ENCODE measurements around the gene AP3M1. TPM values are rescaled to one million over a fixed set of nuclear protein-coding genes. Genes with fewer than 3 reads are reported as not detected.

AP3M1 gene
- total and polyA plus RNA-seq, 8 donors, result 37.5 to 56.4 (median 53.8) TPM

DNA sequence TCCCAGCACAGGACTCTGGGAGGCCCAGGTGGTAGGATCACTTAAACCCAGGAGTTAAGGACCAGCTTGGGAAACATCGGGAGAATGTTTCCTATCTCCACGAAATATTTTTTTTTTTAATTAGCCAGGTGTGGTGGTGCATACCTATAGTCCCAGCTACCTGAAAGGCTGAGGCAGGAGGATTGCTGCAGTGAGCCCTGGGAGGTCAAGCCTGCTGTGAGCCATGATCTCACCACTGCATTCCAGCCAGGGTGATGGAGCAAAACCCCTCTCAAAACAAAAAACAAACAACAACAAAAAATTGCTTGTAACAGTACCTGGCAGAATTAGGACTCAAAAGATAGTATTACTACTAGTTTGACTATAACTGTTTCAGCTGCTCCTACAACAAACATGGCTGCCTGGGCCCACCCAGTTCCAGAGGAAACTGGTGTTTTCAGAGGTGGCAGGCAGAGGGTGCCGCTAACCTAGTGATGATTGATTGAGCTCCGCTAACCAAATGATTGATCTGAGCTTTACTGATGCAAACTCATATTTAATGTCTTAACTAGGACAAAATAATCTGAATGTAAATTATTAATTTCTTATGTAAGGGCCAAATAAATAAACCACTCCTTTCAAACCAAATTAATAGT lies 57.0 kb downstream of the AP3M1 start:
- TF ChIP-seq, protein P1, sequence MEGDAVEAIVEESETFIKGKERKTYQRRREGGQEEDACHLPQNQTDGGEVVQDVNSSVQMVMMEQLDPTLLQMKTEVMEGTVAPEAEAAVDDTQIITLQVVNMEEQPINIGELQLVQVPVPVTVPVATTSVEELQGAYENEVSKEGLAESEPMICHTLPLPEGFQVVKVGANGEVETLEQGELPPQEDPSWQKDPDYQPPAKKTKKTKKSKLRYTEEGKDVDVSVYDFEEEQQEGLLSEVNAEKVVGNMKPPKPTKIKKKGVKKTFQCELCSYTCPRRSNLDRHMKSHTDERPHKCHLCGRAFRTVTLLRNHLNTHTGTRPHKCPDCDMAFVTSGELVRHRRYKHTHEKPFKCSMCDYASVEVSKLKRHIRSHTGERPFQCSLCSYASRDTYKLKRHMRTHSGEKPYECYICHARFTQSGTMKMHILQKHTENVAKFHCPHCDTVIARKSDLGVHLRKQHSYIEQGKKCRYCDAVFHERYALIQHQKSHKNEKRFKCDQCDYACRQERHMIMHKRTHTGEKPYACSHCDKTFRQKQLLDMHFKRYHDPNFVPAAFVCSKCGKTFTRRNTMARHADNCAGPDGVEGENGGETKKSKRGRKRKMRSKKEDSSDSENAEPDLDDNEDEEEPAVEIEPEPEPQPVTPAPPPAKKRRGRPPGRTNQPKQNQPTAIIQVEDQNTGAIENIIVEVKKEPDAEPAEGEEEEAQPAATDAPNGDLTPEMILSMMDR (IDR thresholded peaks at IDR 0.05), result no peak
- no peak overlapping the region for H3K4me3 ChIP-seq
- intact Hi-C loops (cut with DNase I), result no loop called here
- peaks cover 0 to 100% of the 10 kb centered on the region in 2 donors for H3K36me3 ChIP-seq
- no peak overlapping the region for H3K27ac ChIP-seq
- no peak for ATAC-seq
- no peaks in the 10 kb centered on the region for H3K27me3 ChIP-seq
- no peak for DNase-seq
- H3K9me3 ChIP-seq, result no peaks in the 10 kb centered on the region
- H3K4me1 ChIP-seq, result no peaks in the 10 kb centered on the region

DNA sequence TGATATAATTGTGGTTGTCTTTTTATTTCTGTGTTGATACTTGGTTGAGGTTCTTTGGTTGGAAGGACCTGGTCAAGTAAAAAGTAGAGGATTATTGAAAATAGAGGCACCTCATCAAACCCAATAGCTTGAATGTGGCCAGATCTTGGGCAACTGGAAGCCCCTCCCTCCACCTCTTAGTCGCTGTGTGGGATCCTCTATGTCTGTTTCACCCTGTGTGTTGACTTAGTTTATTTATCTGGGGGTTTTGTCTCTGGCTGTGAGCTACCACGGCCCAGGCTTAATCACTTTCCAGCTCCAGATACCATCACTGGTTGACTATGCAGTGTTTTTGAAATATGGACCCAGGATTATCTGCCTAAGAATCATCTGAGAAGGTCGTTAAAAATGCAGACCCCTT lies 58.3 kb downstream of the AP3M1 start:
- H3K36me3 ChIP-seq, result peaks cover 0 to 95% of the 10 kb centered on the region in 2 donors
- no peak for ATAC-seq
- H3K9me3 ChIP-seq, result no peaks in the 10 kb centered on the region
- no peak for DNase-seq
- intact Hi-C loops (cut with DNase I), result no loop called here
- no peak overlapping the region for H3K27ac ChIP-seq
- TF ChIP-seq, protein P1 (IDR thresholded peaks at IDR 0.05), result no peak
- H3K4me3 ChIP-seq, result no peak overlapping the region
- H3K4me1 ChIP-seq, result no peaks in the 10 kb centered on the region
- H3K27me3 ChIP-seq, result no peaks in the 10 kb centered on the region

DNA sequence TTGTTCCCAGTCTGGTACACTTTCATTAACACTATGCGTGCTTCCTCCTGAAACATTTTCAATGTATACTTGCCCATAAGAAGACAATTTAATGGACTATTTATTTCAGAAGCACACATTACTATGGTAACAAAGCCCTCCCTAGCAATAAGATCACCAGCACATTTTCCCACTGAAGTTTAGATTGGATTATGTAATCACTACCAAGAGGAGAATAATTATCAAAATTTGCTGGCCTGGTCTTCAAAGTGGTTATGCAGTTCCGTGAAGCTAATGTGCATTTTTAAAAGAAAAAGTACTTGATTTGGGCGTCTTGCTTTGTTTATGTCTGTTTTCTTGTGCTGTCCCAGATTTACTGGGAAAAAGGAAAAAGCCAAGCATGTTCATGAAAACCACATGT lies 61.9 kb downstream of the AP3M1 start:
- no peak for ATAC-seq
- TF ChIP-seq, protein P1 (IDR thresholded peaks at IDR 0.05), result no peak
- intact Hi-C loops (cut with DNase I), result no loop called here
- H3K27me3 ChIP-seq, result no peaks in the 10 kb centered on the region
- no peak overlapping the region for H3K27ac ChIP-seq
- peaks cover 0 to 89% of the 10 kb centered on the region in 2 donors for H3K36me3 ChIP-seq
- H3K4me1 ChIP-seq, result no peaks in the 10 kb centered on the region
- H3K4me3 ChIP-seq, result no peak overlapping the region
- peak in 2 of 4 donors; percentile 54 to 72 for DNase-seq
- no peaks in the 10 kb centered on the region for H3K9me3 ChIP-seq

DNA sequence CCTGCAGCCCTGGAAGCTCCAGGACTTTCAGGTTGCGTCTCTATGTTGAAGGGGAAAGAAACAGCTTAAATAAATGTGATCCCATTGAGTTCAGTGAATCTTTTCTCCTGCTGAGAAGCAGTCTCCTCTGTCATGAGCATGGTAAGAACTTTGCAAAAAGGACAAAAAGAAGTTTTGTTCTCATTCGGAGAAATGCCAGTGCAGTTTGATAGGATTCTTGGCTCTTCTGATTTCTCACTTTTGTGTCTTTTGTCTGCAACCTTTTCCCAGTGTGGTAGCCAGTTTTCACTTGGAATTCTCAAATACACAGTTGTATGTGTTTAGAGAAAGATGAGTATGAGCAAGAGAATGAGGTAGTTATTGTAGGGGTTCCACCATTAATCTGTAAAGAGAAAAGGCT lies 64.3 kb downstream of the AP3M1 start:
- TF ChIP-seq, protein P1 (IDR thresholded peaks at IDR 0.05), result no peak
- no peaks in the 10 kb centered on the region for H3K9me3 ChIP-seq
- intact Hi-C loops (cut with DNase I), result no loop called here
- DNase-seq, result no peak
- H3K36me3 ChIP-seq, result peaks cover 0 to 82% of the 10 kb centered on the region in 2 donors
- H3K4me3 ChIP-seq, result no peak overlapping the region
- no peaks in the 10 kb centered on the region for H3K27me3 ChIP-seq
- H3K4me1 ChIP-seq, result no peaks in the 10 kb centered on the region
- ATAC-seq, result no peak
- no peak overlapping the region for H3K27ac ChIP-seq

DNA sequence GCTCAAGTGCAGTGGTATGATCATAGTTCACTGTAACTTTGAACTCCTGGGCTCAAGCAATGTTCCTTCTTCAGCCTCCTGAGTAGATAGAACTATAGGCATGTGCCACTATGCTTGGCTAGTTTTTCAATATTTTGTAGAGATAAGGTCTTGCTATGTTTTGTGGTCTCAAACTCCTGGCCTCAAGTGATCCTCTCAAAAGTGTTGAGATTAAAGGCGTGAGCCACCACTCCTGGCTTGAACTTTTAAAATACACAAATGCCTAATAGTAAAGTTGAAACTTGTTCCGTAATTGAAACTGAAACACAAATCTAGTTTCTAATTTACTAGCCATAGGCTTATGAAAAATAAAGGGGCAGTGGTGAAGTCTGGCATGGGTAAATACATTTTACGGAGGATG lies 65.7 kb downstream of the AP3M1 start:
- Histone ChIP-seq H3K4me1 (peaks cover 0 to 13% of the 10 kb centered on the region in 2 donors), H3K9me3 (no peaks in the 10 kb centered on the region), H3K36me3 (peaks cover 0 to 69% of the 10 kb centered on the region in 2 donors), H3K27me3 (no peaks in the 10 kb centered on the region), H3K27ac (no peak overlapping the region), H3K4me3 (no peak overlapping the region)
- intact Hi-C loops (cut with DNase I), result no loop called here
- TF ChIP-seq, protein P1 (IDR thresholded peaks at IDR 0.05), result no peak
- ATAC-seq, result no peak
- DNase-seq, result no peak
